ELR (cell line): ENCODE results near the gene LRP5.
"Not testable (repeated sequence)": the region's sequence is repeated elsewhere in the genome, so short reads cannot be mapped to it uniquely, and the experiment has no call there.

Source experiments
- DNase-seq: peaks from one replicate; pipeline ENCODE4 v3.0.0-alpha.2; 2015; ENCODE audit warnings: low read depth

LRP5 gene

GRCh38 chr11:68329536-68329935, 17.1 kb downstream of the LRP5 start:
- no peak for DNase-seq

GRCh38 chr11:68329978-68330699, 17.7 kb downstream of the LRP5 start:
- DNase-seq = no peak

DNA sequence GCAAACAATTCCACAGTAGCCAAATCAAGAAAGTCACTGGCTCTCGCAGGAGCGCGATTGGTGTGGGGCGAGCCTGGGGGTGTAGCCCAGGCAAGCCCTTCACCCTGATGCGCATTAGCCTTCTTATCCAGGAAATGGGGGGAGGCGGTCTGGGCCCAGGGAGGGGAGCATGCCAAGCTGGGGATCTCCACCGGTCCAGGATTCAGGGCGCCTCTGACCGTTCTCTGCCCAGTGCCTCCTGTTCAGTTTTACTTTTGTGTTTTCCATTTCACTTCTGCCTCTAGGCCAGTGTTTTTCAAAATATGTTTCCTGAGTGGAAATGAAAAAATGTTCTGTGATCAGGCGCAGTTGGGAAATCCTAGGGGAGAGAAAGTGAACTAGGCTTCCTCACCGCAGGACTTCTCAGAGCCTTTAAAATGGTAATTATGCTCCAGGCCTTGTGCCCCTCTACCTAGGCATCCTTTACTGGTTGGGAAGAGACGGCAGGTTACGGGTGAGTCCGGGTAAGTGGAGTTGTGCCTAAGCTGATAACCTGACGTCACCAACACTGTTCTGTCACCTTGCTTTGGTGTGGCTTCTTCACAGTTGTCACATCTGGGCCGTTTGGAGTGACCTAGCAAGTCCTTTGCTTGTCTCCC, 18.4 kb downstream of the LRP5 start:
- DNase-seq = no peak

GRCh38 chr11:68331338-68331947, 19.1 kb downstream of the LRP5 start:
- DNase-seq = no peak

GRCh38 chr11:68332186-68332585, 19.8 kb downstream of the LRP5 start:
- no peak for DNase-seq

GRCh38 chr11:68333173-68333572, 20.8 kb downstream of the LRP5 start:
- DNase-seq = no peak

DNA sequence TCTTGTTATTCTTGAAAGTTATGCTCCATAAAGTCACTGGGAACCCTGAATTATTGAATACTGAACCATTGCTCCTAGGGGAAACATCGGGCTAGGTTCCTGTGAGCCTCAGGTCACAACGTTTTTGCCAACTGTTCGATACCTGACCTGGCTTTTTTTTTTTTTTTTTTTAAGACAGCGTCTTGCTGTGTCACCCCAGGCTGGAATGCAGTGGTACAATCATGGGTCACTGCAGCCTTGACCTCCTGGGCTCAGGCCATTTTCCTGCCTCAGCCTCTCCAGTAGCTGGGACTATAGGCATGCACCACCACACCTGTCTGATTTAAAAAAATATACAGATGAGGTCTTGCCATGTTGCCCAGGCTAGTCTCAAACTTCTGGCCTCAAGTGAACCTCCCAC, 22.5 kb downstream of the LRP5 start:
- DNase-seq = no peak

- DNase-seq = no peak
These were observed 23.3 kb downstream of the LRP5 start for GRCh38 chr11:68335683-68336082.

- DNase-seq = no peak
These were observed 24.3 kb downstream of the LRP5 start for GRCh38 chr11:68336716-68337115.

DNA sequence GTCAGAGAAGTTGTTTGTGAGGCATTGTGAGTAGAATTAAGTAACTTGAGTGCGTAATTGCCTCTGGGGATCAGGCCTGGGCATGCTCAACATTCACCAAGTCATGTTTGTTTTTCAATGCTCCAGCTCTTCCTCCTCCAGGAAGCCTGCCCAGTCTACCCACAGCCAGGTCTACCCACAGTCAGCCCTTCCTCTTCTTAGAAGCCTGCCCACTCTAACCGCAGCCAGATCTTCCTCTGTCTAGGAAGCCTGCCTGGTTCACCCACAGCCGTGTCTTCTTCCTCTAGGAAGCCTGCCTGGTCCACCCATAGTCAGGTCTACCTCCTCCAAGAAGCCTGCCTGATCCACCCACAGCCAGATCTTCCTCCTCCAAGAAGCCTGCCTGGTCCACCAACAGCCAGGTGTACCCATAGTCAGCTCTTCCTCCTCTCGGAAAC, 25.0 kb downstream of the LRP5 start:
- DNase-seq = no peak

- no peak for DNase-seq
These were observed 25.8 kb downstream of the LRP5 start for GRCh38 chr11:68338051-68338780.

DNA sequence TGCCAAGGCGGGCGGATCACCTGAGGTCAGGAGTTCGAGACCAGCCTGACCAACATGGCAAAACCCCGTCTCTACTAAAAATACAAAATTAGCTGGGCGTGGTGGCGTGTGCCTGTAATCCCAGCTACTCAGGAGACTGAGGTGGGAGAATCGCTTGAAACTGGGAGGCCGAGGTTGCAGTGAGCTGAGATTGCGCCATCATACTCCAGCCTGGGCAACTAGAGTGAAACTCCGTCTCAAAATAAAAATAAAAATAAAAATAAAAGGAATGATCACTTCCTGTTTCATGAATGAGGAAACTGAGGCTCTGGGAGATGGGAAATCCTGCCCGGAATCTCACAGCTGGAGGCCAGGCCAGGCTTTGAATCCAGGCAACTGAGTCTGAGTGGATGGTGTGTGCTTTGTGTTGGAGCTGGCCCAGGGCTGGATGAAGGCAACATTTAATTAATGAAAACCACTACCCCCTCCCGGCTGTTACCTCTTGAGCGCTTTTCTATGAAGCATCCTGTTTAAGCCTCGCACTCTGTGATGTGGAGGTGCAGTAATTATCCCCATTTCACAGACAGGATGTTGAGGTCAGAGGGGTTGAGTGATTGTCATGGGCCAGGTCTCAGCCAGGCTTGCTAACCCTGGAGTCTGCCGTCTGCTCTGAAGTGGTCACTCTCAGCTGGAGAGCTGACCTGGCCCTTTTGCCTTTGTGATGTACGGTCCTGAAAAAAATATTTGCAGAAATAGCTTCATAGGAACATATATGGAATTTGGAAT, 27.8 kb downstream of the LRP5 start:
- DNase-seq = no peak

- DNase-seq = no peak
These were observed 28.6 kb downstream of the LRP5 start for GRCh38 chr11:68340784-68341556.

DNA sequence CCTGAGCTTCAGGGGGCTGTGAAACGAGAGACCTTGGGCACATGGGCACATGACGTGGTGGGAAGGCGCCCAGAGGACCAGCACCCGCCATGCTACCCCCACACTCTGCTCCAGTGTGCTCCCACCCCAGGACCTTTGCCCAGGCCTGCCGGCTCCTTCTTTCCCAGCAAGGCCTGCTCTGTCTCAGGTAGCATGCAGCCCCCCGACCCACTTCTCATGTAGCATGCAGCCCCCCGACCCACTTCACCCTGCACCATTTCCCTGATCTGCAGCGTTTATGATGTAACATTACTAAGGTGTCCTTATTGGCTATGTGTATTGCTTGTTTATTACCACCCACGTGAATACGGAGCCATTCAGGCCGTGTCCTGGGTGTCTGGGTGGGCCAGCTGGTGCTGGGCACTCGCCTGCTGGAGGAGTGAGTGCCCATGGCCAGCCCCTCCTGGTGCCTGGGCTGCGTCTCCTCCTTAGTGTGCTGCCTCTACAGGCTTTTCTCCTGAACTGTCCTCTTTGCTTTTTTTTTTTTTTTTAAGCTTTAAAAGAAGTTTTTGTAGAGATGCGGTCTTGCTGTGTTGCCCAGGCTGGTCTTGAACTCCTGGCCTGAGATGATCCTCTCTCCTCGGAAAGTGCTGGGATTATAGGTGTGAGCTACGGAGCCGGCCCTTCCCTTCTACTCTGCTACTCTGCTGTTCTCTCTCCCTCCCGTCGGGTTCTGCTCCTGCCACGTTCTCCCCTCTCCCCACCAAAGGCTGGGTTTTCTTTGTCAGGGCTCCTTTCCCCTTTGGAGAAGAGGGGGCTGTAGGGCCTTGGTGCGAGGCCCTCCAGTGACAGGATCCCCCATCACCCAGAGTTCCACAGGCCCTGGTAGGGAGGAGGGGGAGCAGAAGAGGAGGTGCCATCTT, 29.4 kb downstream of the LRP5 start:
- DNase-seq = no peak

GRCh38 chr11:68342459-68343158, 30.2 kb downstream of the LRP5 start:
- no peak for DNase-seq

DNA sequence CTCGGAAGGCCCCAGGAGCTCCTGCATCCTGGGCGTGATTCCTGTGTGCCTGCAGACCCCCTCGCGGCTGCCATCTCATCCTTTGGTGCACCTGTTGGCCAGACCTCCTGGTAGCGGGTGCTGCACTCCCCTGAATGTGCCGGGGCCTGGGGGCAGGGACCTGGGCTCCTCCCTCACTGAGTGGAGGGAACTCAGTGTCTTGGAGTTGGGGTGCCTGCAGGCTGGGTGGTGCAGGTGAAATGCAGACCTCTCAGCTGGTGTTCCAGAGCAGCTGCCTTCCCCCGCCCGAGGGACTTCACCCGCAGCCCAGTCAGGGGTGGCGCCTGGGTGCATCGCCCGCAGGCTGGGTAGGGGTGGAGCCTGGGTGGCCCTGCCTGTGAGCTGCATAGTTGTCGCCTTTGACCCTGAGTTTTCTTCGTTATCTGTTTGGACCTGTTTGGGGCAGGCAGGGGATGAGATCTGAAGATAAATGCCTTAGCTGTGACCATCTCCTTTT, 31.4 kb downstream of the LRP5 start:
- no peak for DNase-seq

DNA sequence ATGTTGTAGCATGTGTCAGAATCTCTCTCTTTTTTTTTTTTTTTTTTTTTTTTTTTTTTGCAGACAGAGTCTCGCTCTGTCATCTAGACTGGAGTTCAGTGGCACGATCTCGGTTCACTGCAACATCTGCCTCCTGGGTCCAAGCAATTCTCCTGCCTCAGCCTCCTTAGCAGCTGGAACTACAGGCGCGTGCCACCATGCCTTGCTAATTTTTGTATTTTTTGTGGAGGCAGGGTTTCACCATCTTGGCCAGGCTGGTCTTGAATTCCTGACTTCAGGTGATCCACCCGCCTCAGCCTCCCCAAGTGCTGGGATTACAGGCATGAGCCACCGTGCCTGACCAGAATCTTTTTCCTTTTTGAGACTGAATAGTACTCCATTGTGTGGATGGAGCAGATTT, 32.4 kb downstream of the LRP5 start:
- DNase-seq = not testable (repeated sequence)

DNA sequence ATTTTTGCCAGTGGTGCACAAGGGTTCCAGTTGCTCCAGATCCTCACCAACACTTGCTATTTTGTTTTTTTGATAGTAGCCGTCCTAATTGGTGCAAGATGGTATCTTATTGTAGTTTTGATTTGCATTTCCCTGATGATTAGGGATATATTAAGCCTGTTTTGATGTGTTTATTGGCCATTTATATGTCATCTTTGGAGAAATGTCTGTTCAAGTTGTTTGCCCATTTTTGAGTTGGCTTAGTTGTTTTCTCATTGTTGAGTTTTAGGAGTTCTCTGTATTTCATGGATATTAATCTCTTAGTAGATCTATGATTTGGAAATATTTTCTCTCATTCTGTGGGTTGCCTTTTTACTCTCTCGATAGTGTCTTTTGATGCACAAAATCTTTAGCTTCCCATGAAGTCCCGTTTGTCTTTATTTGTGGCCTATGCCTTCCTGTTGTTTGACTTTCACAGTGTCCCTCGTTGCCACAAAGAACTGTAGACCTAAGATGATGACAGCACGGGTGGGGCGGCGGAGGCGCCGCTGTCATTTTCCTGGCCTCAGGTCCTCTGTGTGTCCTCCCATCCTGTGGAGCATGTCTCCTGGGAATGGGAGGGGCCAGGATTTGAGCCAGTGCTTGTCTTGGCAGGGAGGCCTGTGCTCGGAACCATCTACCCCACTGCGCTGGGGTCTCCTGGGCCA, 33.5 kb downstream of the LRP5 start:
- no peak for DNase-seq

- DNase-seq = no peak
These were observed 34.0 kb downstream of the LRP5 start for GRCh38 chr11:68346462-68346790.
